Left lung (tissue), 10 donors: ENCODE results near the gene MAN2C1. TPM values are rescaled to one million over a fixed set of nuclear protein-coding genes. Genes with fewer than 3 reads are reported as not detected.

Experiments used
- ATAC-seq: fragments of 200-7000 bp; cut with Tn5 transposase; one replicate; pipeline ENCODE4 v1.9.1; 2020; ENCODE audit warnings: moderate library complexity
- DNase-seq, 4 donors: peaks; one replicate each; pipeline ENCODE4 v3.0.0-alpha.2; 2013 to 2020
- H3K27ac ChIP-seq, 2 donors: fragments of 200-600 bp; sonication (generic) in 1 of 2; one replicate each; pipeline versions ENCODE4 v1.5.0 to v1.8.0; 2020 to 2021
- H3K27me3 ChIP-seq, 2 donors: fragments of 200-600 bp; sonication (generic) in 1 of 2; one replicate each; pipeline versions ENCODE4 v1.5.0 to v1.8.0; 2020 to 2021
- H3K36me3 ChIP-seq, 2 donors: fragments of 200-600 bp; sonication (generic) in 1 of 2; one replicate each; pipeline versions ENCODE4 v1.5.0 to v1.8.0; 2020 to 2021
- H3K4me1 ChIP-seq, 2 donors: fragments of 200-600 bp; one replicate each; pipeline ENCODE4 v1.8.0; 2021
- H3K4me3 ChIP-seq, 2 donors: fragments of 200-600 bp; sonication (generic) in 1 of 2; one replicate each; pipeline versions ENCODE4 v1.5.0 to v1.8.0; 2020 to 2021; ENCODE audit warnings: mild to moderate bottlenecking in 1 of 2
- H3K9me3 ChIP-seq, 2 donors: fragments of 200-600 bp; sonication (generic) in 1 of 2; one replicate each; pipeline versions ENCODE4 v1.5.0 to v1.8.0; 2020 to 2021
- intact Hi-C, 2 donors: fragments of 100-400 bp; cut with DNase I; formaldehyde crosslinking; loops; one replicate each; pipeline versions ENCODE4 v1.11.2 to v1.14.2; 2022
- polyA plus RNA-seq, 6 donors: library from polyadenylated mRNA; unstranded; fragments of 120-200 nt; gene quantifications; one replicate each; pipeline ENCODE4 v1.2.1, GENCODE V29; 2013; ENCODE audit not compliant: insufficient read length in 6 of 6
- total RNA-seq, 2 donors: library from RNA; stranded (reverse); fragmentation: NEBNext Ultra II Directional; extraction: Animal tissue kit (Norgen Biotek cat#: 25700); gene quantifications; one replicate each; pipeline ENCODE4 v1.2.1, GENCODE V29; 2021
- TF ChIP-seq, protein P1 (sequence below), 2 donors: fragments of 200-600 bp; sonication (generic) in 1 of 2; IDR thresholded peaks; one replicate each; pipeline versions ENCODE4 v1.5.0 to v1.8.0; 2021; ENCODE audit warnings: antibody characterized with exemption in 2 of 2
- donor health status: DM: no; HTN: yes; CAD: no.
- donor health status: DM: no; HTN: no; CAD: no.

MAN2C1 gene
- total and polyA plus RNA-seq, 8 donors = 121 to 245 (median 176) TPM

DNA sequence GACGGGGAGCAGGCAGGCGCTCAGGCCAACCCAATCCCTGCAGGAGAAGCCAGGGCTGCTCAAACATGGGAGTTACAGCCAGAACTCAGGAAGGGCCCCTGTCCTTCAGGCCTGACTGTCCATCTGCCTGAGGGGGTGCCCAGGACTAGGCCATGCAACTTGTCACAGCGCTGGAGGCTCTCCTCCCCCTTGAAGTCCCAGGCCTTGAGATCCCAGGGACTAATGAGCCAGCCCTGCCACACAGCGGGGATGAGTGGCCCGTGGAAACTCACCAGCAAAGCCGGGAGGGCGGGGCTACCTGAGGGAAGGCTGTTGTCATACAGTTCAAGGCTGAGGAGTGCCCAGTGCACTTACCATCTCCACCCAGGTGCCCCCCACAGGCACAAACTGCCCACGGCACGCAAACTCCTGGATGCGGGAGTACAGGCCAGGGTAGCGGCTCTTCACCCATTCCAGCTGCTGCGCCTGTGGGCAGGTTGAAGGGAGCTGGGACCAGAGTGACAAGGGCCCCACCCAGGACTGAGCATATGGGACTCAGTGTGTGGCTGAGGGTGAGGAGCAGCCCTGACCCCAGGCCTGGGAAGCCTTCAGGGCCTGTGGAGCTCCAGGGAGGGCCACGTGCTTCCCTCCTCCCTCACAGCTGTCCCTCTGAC, 6.3 kb downstream of the MAN2C1 start:
- ATAC-seq (no peak), DNase-seq (no peak)
- no peaks in the 10 kb centered on the region for H3K9me3 ChIP-seq
- intact Hi-C loops = no loop called here
- H3K27ac ChIP-seq = no peak overlapping the region
- peaks cover 0 to 100% of the 10 kb centered on the region in 2 donors for H3K36me3 ChIP-seq
- TF ChIP-seq, protein P1, sequence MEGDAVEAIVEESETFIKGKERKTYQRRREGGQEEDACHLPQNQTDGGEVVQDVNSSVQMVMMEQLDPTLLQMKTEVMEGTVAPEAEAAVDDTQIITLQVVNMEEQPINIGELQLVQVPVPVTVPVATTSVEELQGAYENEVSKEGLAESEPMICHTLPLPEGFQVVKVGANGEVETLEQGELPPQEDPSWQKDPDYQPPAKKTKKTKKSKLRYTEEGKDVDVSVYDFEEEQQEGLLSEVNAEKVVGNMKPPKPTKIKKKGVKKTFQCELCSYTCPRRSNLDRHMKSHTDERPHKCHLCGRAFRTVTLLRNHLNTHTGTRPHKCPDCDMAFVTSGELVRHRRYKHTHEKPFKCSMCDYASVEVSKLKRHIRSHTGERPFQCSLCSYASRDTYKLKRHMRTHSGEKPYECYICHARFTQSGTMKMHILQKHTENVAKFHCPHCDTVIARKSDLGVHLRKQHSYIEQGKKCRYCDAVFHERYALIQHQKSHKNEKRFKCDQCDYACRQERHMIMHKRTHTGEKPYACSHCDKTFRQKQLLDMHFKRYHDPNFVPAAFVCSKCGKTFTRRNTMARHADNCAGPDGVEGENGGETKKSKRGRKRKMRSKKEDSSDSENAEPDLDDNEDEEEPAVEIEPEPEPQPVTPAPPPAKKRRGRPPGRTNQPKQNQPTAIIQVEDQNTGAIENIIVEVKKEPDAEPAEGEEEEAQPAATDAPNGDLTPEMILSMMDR (IDR thresholded peaks at IDR 0.05) = no peak
- peaks cover 0 to 3% of the 10 kb centered on the region in 2 donors for H3K4me1 ChIP-seq
- H3K4me3 ChIP-seq = no peak overlapping the region
- no peaks in the 10 kb centered on the region for H3K27me3 ChIP-seq

DNA sequence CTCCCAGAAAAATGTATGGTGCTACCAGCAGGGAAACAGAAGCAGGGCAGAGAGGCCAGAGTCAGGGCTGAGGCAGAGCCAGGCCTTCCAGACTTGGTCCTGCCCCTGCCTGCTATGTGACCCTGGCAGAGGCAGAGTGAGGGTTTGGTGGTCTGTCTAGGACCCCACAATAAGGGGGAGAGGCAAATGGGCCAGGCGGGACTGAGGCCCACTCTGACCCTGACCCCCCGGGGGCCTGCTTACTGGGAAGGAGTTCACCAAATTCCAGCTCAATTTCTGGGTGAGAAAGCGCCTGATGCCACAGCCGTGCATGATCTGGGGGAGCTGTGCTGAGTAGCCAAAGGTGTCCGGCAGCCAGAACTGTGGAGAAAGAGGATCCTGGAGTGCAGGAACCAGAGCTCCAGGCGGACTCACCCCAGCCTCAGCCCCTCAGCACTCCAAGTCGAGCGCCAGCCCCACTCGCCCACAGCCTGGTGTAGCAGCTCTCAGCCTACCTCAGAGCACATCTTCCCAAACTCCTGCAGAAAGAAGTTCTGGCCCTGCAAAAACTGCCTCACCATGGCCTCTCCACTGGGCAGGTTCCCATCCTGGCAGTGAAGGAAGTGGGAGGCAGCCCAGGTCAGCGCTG, 6.9 kb downstream of the MAN2C1 start:
- TF ChIP-seq, protein P1 (IDR thresholded peaks at IDR 0.05) = no peak
- H3K27me3 ChIP-seq = no peaks in the 10 kb centered on the region
- no peak for DNase-seq
- ATAC-seq = no peak
- H3K4me1 ChIP-seq = no peaks in the 10 kb centered on the region
- peaks cover 0 to 100% of the 10 kb centered on the region in 2 donors for H3K36me3 ChIP-seq
- no peaks in the 10 kb centered on the region for H3K9me3 ChIP-seq
- intact Hi-C loops = no loop called here
- no peak overlapping the region for H3K4me3 ChIP-seq
- no peak overlapping the region for H3K27ac ChIP-seq

DNA sequence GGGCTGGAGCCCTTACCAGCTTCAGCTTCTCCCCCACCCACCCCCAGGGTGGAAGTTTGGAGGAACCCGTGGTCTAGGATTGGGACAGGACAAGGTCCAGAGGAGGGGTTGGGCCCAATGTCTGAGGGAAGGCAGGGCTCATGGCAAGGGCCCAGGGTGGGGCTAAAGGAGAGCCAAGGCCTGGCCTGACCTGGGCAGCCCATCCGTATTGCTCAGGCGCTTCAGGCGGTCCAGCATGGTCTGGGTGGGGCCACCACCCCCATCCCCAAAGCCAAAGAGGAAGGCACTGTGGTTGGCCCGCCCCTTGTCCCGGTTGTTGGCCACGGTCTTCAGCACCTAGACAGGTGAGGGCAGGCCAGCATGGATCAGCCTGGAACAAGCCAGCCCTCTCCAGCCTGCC, 7.6 kb downstream of the MAN2C1 start:
- intact Hi-C loops = no loop called here
- H3K27me3 ChIP-seq = no peaks in the 10 kb centered on the region
- DNase-seq = no peak
- H3K4me1 ChIP-seq = no peaks in the 10 kb centered on the region
- ATAC-seq = no peak
- H3K36me3 ChIP-seq = peaks cover 0 to 100% of the 10 kb centered on the region in 2 donors
- H3K27ac ChIP-seq = no peak overlapping the region
- TF ChIP-seq, protein P1 (IDR thresholded peaks at IDR 0.05) = no peak
- no peak overlapping the region for H3K4me3 ChIP-seq
- H3K9me3 ChIP-seq = no peaks in the 10 kb centered on the region

DNA sequence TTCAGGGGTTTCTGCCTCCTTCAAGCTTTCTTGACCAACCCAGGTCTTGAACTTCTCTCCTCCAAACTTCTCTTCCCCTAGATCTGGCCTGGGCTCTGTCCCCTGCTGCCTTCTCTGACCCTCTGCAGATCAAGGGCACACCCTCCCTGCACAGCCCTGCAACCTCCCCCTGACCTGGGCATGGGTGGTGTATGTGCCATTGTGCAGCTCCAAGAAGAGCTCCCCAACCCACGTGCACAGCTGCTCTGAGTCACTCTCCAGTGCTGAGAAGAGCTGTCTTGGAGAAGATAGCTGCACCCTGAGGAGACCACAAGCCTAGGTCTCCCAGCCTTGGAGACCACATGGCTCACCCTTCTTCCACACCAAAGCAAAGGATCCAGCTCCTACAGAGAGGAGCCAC, 8.0 kb downstream of the MAN2C1 start:
- H3K36me3 ChIP-seq = peaks cover 0 to 100% of the 10 kb centered on the region in 2 donors
- intact Hi-C loops = no loop called here
- DNase-seq = no peak

More for the DNA sequence above, 8.0 kb downstream of the MAN2C1 start:
- no peak overlapping the region for H3K27ac ChIP-seq
- TF ChIP-seq, protein P1 (IDR thresholded peaks at IDR 0.05) = no peak
- H3K9me3 ChIP-seq = no peaks in the 10 kb centered on the region
- no peaks in the 10 kb centered on the region for H3K27me3 ChIP-seq
- no peaks in the 10 kb centered on the region for H3K4me1 ChIP-seq
- no peak overlapping the region for H3K4me3 ChIP-seq
- no peak for ATAC-seq
